ENCODE data around the gene GNAI1. TPM values are rescaled to one million over a fixed set of nuclear protein-coding genes. Genes with fewer than 3 reads are reported as not detected.

GNAI1 gene
- total and polyA plus RNA-seq, 2 donors (not counting 1 experiment from before 2014, with no cell fraction given): not detected

GRCh38 chr7:80186721-80187120 is 52.1 kb downstream of the GNAI1 start:
- Histone ChIP-seq H3K36me3 (replicated peaks in 1 of 2; ENCODE audit: control extremely low read depth in 1 of 2, control insufficient read depth in 1 of 2, extremely low read depth in 1 of 2, insufficient read depth in 2 of 2, low read length in 1 of 2) (no peaks in the 10 kb centered on the region), H3K27ac (ENCODE audit: low read length in 2 of 2) (no peak overlapping the region), H2AFZ (ENCODE audit: insufficient read depth, low read depth, low read length, poor library complexity, severe bottlenecking) (no peak overlapping the region), H3K9ac (ENCODE audit: low read length) (no peak overlapping the region), H3K79me2 (ENCODE audit: control insufficient read depth, insufficient read depth, low read length) (no peaks in the 10 kb centered on the region), H3K4me2 (replicated peaks; ENCODE audit: low read depth, low read length, poor library complexity, severe bottlenecking) (no peak overlapping the region), H3K27me3 (replicated peaks in 1 of 4; ENCODE audit: control extremely low read depth in 1 of 4, control insufficient read depth in 3 of 4, insufficient read depth in 4 of 4, low read length in 3 of 4) (no peaks in the 10 kb centered on the region), H3K4me1 (ENCODE audit: control insufficient read depth in 2 of 2, insufficient read depth in 2 of 2, low read length in 2 of 2) (no peaks in the 10 kb centered on the region), H3K9me3 (ENCODE audit: control extremely low read depth in 1 of 3, control insufficient read depth in 2 of 3, insufficient read depth in 1 of 3, low read length in 2 of 3) (no peaks in the 10 kb centered on the region), H3K4me3 (ENCODE audit: control extremely low read depth in 1 of 5, extremely low read depth in 1 of 5, insufficient read depth in 1 of 5, low read depth in 2 of 5, low read length in 4 of 5) (no peak overlapping the region), H4K20me1 (ENCODE audit: control insufficient read depth, insufficient read depth, low read length, poor library complexity, severe bottlenecking) (no peaks in the 10 kb centered on the region)
- Mint-ChIP-seq H3K27ac (no peak overlapping the region), H3K27me3 (no peaks in the 10 kb centered on the region), H3K9me3 (ENCODE audit: insufficient read depth) (no peaks in the 10 kb centered on the region), H3K4me3 (no peak overlapping the region), H3K4me1 (no peaks in the 10 kb centered on the region)
- CTCF ChIA-PET: no interaction called here
- DNase-seq (no peak), ATAC-seq (ENCODE audit: low read depth) (no peak)
- intact Hi-C loops (cut with micrococcal nuclease): no loop called here
- POLR2A ChIA-PET: no interaction called here
- no peak for TF ChIP-seq CTCF (IDR thresholded peaks at IDR 0.05)
- TF ChIP-seq EZH2 (IDR thresholded peaks at IDR 0.05; ENCODE audit: borderline replicate concordance, insufficient read depth, low read depth, low read length, poor library complexity, severe bottlenecking): no peak

DNA sequence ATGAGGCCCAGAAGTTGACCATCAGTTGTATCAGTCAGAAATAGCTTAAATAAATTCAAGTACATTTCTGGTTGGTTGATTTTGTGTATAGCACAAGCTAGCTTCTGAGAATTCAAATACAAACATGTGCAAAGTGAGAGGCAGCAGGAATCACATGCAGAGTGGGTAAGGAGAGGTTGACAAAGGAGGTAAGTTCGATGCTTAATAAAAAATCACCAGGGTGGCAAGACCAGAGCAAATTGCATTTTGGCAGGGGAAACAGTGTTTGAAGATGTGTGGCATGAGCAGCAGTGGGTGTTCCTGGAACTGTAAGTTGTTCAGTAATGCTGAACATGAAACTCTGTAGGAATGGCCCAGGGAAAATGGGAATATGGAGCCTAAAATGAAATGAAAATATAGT is 52.6 kb downstream of the GNAI1 start:
- Mint-ChIP-seq H3K27ac (no peak overlapping the region), H3K4me1 (no peaks in the 10 kb centered on the region), H3K4me3 (no peak overlapping the region), H3K9me3 (ENCODE audit: insufficient read depth) (no peaks in the 10 kb centered on the region), H3K27me3 (no peaks in the 10 kb centered on the region)
- 36% methylated on average over 1 of the region's 1 CpG for WGBS (ENCODE audit: insufficient coverage)
- H3K4me3 ChIP-seq (ENCODE audit: control extremely low read depth in 1 of 5, extremely low read depth in 1 of 5, insufficient read depth in 1 of 5, low read depth in 2 of 5, low read length in 4 of 5): no peak overlapping the region
- DNase-seq: no peak
- intact Hi-C loops (cut with micrococcal nuclease): no loop called here
- no peaks in the 10 kb centered on the region for H3K79me2 ChIP-seq (ENCODE audit: control insufficient read depth, insufficient read depth, low read length)
- ATAC-seq (ENCODE audit: low read depth): no peak
- H3K4me1 ChIP-seq (ENCODE audit: control insufficient read depth in 2 of 2, insufficient read depth in 2 of 2, low read length in 2 of 2): no peaks in the 10 kb centered on the region
- H3K9ac ChIP-seq (ENCODE audit: low read length): no peak overlapping the region
- no peaks in the 10 kb centered on the region for H3K36me3 ChIP-seq (replicated peaks in 1 of 2; ENCODE audit: control extremely low read depth in 1 of 2, control insufficient read depth in 1 of 2, extremely low read depth in 1 of 2, insufficient read depth in 2 of 2, low read length in 1 of 2)
- H4K20me1 ChIP-seq (ENCODE audit: control insufficient read depth, insufficient read depth, low read length, poor library complexity, severe bottlenecking): no peaks in the 10 kb centered on the region
- H3K27me3 ChIP-seq (replicated peaks in 1 of 4; ENCODE audit: control extremely low read depth in 1 of 4, control insufficient read depth in 3 of 4, insufficient read depth in 4 of 4, low read length in 3 of 4): no peaks in the 10 kb centered on the region
- CTCF ChIA-PET: no interaction called here
- POLR2A ChIA-PET: interaction anchor here (0.6 kb wide), 1 partner anchor 454 kb away, joined by 4 read pairs; no protein-coding TSS in a partner anchor
- H2AFZ ChIP-seq (ENCODE audit: insufficient read depth, low read depth, low read length, poor library complexity, severe bottlenecking): no peak overlapping the region
- H3K4me2 ChIP-seq (replicated peaks; ENCODE audit: low read depth, low read length, poor library complexity, severe bottlenecking): no peak overlapping the region
- TF ChIP-seq EZH2 (IDR thresholded peaks at IDR 0.05; ENCODE audit: borderline replicate concordance, insufficient read depth, low read depth, low read length, poor library complexity, severe bottlenecking) (no peak), CTCF (IDR thresholded peaks at IDR 0.05) (no peak)
- no peaks in the 10 kb centered on the region for H3K9me3 ChIP-seq (ENCODE audit: control extremely low read depth in 1 of 3, control insufficient read depth in 2 of 3, insufficient read depth in 1 of 3, low read length in 2 of 3)
- no peak overlapping the region for H3K27ac ChIP-seq (ENCODE audit: low read length in 2 of 2)

Measured in B cell (primary cell).